SU-DHL-6 (cell line): ENCODE data around the gene PNPLA6.

Experiments used
- H2AFZ ChIP-seq: fragments of 200-600 bp; sonication (generic); 2 replicates; pipeline ENCODE4 v1.6.1; 2014; ENCODE audit warnings: low read depth, mild to moderate bottlenecking, moderate library complexity, mixed read lengths, antibody characterized with exemption, low read length; ENCODE audit not compliant: severe bottlenecking
- H3F3A ChIP-seq: fragments of 200-600 bp; shearing (Covaris generic); 2 replicates; pipeline ENCODE4 v1.6.0; 2016; ENCODE audit warnings: antibody characterized with exemption, mild to moderate bottlenecking; ENCODE audit not compliant: insufficient read depth
- H3K27ac ChIP-seq: fragments of 200-600 bp; sonication (generic); 2 replicates; pipeline ENCODE4 v1.5.1; 2016; ENCODE audit warnings: low read depth, mild to moderate bottlenecking, low read length, moderate library complexity, mixed read lengths
- H3K27me3 ChIP-seq: fragments of 200-600 bp; sonication (generic), shearing (Covaris generic); 2 replicates; pipeline ENCODE4 v1.6.0; 2014; ENCODE audit warnings: mild to moderate bottlenecking, low read length
- H3K36me3 ChIP-seq: fragments of 200-600 bp; sonication (generic); 2 replicates; pipeline ENCODE4 v1.6.1; 2014; ENCODE audit warnings: mild to moderate bottlenecking, low read length, mixed read lengths
- H3K4me2 ChIP-seq: fragments of 300-600, 200-600 bp; shearing (Covaris generic), sonication (generic); 2 replicates; pipeline ENCODE4 v1.6.0; 2014; ENCODE audit warnings: low read length, low read depth, mild to moderate bottlenecking; ENCODE audit not compliant: poor library complexity, severe bottlenecking
- H3K4me3 ChIP-seq: fragments of 200-600 bp; sonication (generic); 2 replicates; pipeline ENCODE4 v1.5.1; 2014; ENCODE audit warnings: antibody characterized with exemption, low read length, mild to moderate bottlenecking, mixed read lengths; ENCODE audit not compliant: insufficient read depth, poor library complexity, severe bottlenecking
- H3K79me2 ChIP-seq: fragments of 200-600 bp; sonication (generic); 2 replicates; pipeline ENCODE4 v1.6.1; 2014; ENCODE audit warnings: mild to moderate bottlenecking, low read length, moderate library complexity; ENCODE audit not compliant: insufficient read depth
- H3K9ac ChIP-seq: fragments of 200-600 bp; sonication (generic); 2 replicates; pipeline ENCODE4 v1.7.0; 2014; ENCODE audit warnings: mild to moderate bottlenecking, low read length
- H3K9me2 ChIP-seq: fragments of 200-600 bp; sonication (generic); replicated peaks from 2 replicates; pipeline ENCODE4 v1.6.1; 2014; ENCODE audit warnings: low read length; ENCODE audit not compliant: insufficient read depth
- H3K9me3 ChIP-seq: fragments of 200-600 bp; sonication (generic); 2 replicates; pipeline ENCODE4 v1.6.1; 2014; ENCODE audit warnings: low read length, mixed read lengths; ENCODE audit not compliant: insufficient read depth
- H4K20me1 ChIP-seq: fragments of 200-600 bp; sonication (generic); 2 replicates; pipeline ENCODE4 v1.6.1; 2014; ENCODE audit warnings: low read depth, mild to moderate bottlenecking, antibody characterized with exemption, low read length, moderate library complexity, mixed read lengths
- CTCF ChIP-seq: fragments of 200-600 bp; sonication (generic); IDR thresholded peaks from one replicate; pipeline ENCODE4 v1.5.1; 2017; ENCODE audit warnings: antibody characterized with exemption, mild to moderate bottlenecking, low read length, moderate library complexity; ENCODE audit not compliant: insufficient read depth, poor library complexity, severe bottlenecking
- EZH2phosphoT487 ChIP-seq: fragments of 200-600 bp; sonication (generic), shearing (Covaris generic); conservative IDR thresholded peaks from 2 replicates; pipeline ENCODE4 v1.6.1; 2018; ENCODE audit warnings: mild to moderate bottlenecking, antibody characterized with exemption, low read length, moderate library complexity, mixed read lengths

The PNPLA6 gene

GRCh38 chr19:7494416-7495098, 41.0 kb upstream of the PNPLA6 start:
- no peak overlapping the region for H3K27ac ChIP-seq
- no peak overlapping the region for H3K4me2 ChIP-seq
- no peak for TF ChIP-seq CTCF
- no peak for TF ChIP-seq EZH2phosphoT487
- H3K9me2 ChIP-seq, result no peaks in the 10 kb centered on the region
- no peaks in the 10 kb centered on the region for H3K36me3 ChIP-seq
- H3K9me3 ChIP-seq, result no peaks in the 10 kb centered on the region
- no peak overlapping the region for H2AFZ ChIP-seq
- H3K4me3 ChIP-seq, result no peak overlapping the region
- H3K27me3 ChIP-seq, result no peaks in the 10 kb centered on the region
- H3K9ac ChIP-seq, result no peak overlapping the region
- H3K79me2 ChIP-seq, result no peaks in the 10 kb centered on the region
- H3F3A ChIP-seq, result no peaks in the 10 kb centered on the region
- H4K20me1 ChIP-seq, result no peaks in the 10 kb centered on the region

GRCh38 chr19:7497292-7497691, 38.2 kb upstream of the PNPLA6 start:
- no peak overlapping the region for H3K4me3 ChIP-seq
- no peak overlapping the region for H3K4me2 ChIP-seq
- no peaks in the 10 kb centered on the region for H3K9me2 ChIP-seq
- H3K27me3 ChIP-seq, result no peaks in the 10 kb centered on the region
- H3K27ac ChIP-seq, result no peak overlapping the region
- TF ChIP-seq EZH2phosphoT487, result no peak
- TF ChIP-seq CTCF, result peak; percentile 23
- no peaks in the 10 kb centered on the region for H3F3A ChIP-seq
- no peaks in the 10 kb centered on the region for H3K79me2 ChIP-seq
- H4K20me1 ChIP-seq, result no peaks in the 10 kb centered on the region
- no peaks in the 10 kb centered on the region for H3K9me3 ChIP-seq
- no peak overlapping the region for H2AFZ ChIP-seq
- H3K9ac ChIP-seq, result no peak overlapping the region
- H3K36me3 ChIP-seq, result no peaks in the 10 kb centered on the region

- Histone ChIP-seq H3K4me2 (no peak overlapping the region), H2AFZ (no peak overlapping the region), H3K9me2 (no peaks in the 10 kb centered on the region)
Measured at GRCh38 chr19:7500811-7501450, 34.6 kb upstream of the PNPLA6 start.

More at GRCh38 chr19:7500811-7501450, 34.6 kb upstream of the PNPLA6 start:
- Histone ChIP-seq H3K9me3 (no peaks in the 10 kb centered on the region), H3F3A (no peaks in the 10 kb centered on the region), H3K9ac (no peak overlapping the region), H3K27me3 (no peaks in the 10 kb centered on the region), H3K27ac (no peak overlapping the region), H3K79me2 (no peaks in the 10 kb centered on the region), H3K4me3 (no peak overlapping the region), H3K36me3 (no peaks in the 10 kb centered on the region), H4K20me1 (no peaks in the 10 kb centered on the region)
- TF ChIP-seq CTCF, result no peak
- TF ChIP-seq EZH2phosphoT487, result no peak
